ENCODE results near the gene TRERF1. TPM values are rescaled to one million over a fixed set of nuclear protein-coding genes. Genes with fewer than 3 reads are reported as not detected.

The TRERF1 gene
- total and polyA plus RNA-seq, 2 of the 8 experiments (the other 6 are each of a cell fraction or from before 2014, with no cell fraction given): 10.8 to 21.5 TPM

DNA sequence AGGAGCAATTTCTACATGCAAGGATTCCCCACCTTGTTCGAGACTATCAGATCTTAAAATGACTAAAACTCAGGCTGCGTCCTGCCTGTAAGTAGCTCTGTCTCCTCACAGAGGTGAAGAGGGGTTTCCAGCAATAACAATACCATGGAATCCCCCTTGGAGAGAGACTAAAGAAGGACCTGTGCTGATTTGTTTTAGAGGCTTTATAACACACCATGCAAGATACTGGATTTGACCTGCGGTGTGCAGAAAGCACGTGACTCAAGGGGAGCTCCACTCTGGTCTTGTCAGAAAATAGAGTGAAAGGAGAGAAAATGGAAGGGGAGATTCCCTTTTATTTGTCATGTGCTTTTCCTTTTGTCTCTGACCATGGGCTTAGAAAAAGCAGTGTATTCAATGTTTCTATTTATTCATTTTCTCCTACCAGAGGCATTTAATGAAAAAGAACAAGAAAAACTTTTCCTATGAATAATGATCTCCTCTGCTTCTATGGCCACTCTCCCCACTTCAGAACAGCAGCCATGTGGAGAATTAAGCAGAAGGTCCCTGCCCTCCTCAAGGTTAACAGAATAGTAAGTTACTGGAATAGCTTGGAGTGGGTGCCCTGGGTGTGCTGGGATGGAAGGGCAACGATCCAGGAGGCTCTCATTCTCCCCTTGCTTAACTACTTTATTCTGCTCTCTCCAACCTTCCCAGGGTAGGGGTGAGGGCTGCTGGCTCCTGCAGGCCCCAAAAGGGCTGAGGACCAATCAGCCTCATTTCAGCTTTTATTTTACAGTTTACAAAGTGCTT, 214.8 kb downstream of the TRERF1 start:
- Histone ChIP-seq H3K27me3 (replicated peaks in 1 of 4; ENCODE audit: control insufficient read depth in 3 of 4, extremely low read depth in 1 of 4, insufficient read depth in 3 of 4, low read length in 3 of 4) (no peaks in the 10 kb centered on the region), H3K9ac (replicated peaks in 1 of 4; ENCODE audit: extremely low read depth in 1 of 4, low read depth in 3 of 4, low read length in 3 of 4) (no peak overlapping the region), H3K36me3 (ENCODE audit: control insufficient read depth in 2 of 4, insufficient read depth in 4 of 4, low read length in 3 of 4) (peaks cover 3 to 42% (median 20%) of the 10 kb centered on the region in 4 experiments; a peak in 7 of 8 replicates), H2BK5ac (ENCODE audit: low read depth, low read length) (no peak overlapping the region), H3K23ac (ENCODE audit: insufficient read length) (no peak overlapping the region), H2BK15ac (ENCODE audit: low read length) (no peak overlapping the region), H3K27ac (ENCODE audit: low read depth, low read length) (no peak overlapping the region), H3K23me2 (ENCODE audit: low read depth, low read length) (no peaks in the 10 kb centered on the region), H3K4me3 (ENCODE audit: extremely low read depth in 1 of 4, insufficient read depth in 2 of 4, low read depth in 3 of 4, low read length in 4 of 4) (no peak overlapping the region), H4K20me1 (replicated peaks in 1 of 2; ENCODE audit: control insufficient read depth in 1 of 2, insufficient read depth in 2 of 2, low read length in 2 of 2) (peaks cover 0 to 1% of the 10 kb centered on the region in 2 experiments), H4K5ac (ENCODE audit: insufficient read length, low read depth, low read length) (no peak overlapping the region), H4K8ac (ENCODE audit: extremely low read depth, insufficient read depth, low read length) (no peak overlapping the region), H3K79me2 (ENCODE audit: control insufficient read depth in 1 of 2, insufficient read depth in 2 of 2, low read length in 2 of 2) (no peaks in the 10 kb centered on the region), H3K79me1 (ENCODE audit: low read depth, low read length) (no peaks in the 10 kb centered on the region), H3K18ac (ENCODE audit: extremely low read depth, low read length) (no peak overlapping the region), H3K4ac (replicated peaks; ENCODE audit: insufficient read length, low read depth, low read length) (no peak overlapping the region), H3K4me1 (replicated peaks in 1 of 4; ENCODE audit: control insufficient read depth in 3 of 4, insufficient read depth in 4 of 4, low read length in 3 of 4) (peaks cover 0 to 5% (median 0%) of the 10 kb centered on the region in 4 experiments; a peak in 3 of 7 replicates), H4K91ac (replicated peaks; ENCODE audit: insufficient read length, low read length) (no peak overlapping the region), H2BK12ac (ENCODE audit: low read depth, low read length) (no peak overlapping the region), H3K14ac (ENCODE audit: insufficient read length) (no peak overlapping the region), H3K56ac (replicated peaks; ENCODE audit: insufficient read length, low read depth, low read length) (no peak overlapping the region), H2BK20ac (ENCODE audit: low read length) (no peak overlapping the region), H3K4me2 (ENCODE audit: insufficient read depth in 1 of 2, low read depth in 2 of 2, low read length in 2 of 2) (no peak overlapping the region), H2AK5ac (ENCODE audit: low read depth, low read length) (no peak overlapping the region), H2BK120ac (replicated peaks; ENCODE audit: low read depth, low read length) (no peak overlapping the region), H2AFZ (ENCODE audit: low read length) (no peak overlapping the region), H3K9me3 (ENCODE audit: insufficient read depth in 2 of 2, low read depth in 1 of 2, low read length in 1 of 2) (no peaks in the 10 kb centered on the region)
- ChIA-PET POLR2A (ENCODE audit: partially characterized antibody) (no interaction called here), CTCF (ENCODE audit: partially characterized antibody) (interaction anchor here (1.0 to 1.7 kb wide), 3 partner anchors 19 to 311 kb away, joined by 3 to 6 read pairs (median 5); no protein-coding TSS in a partner anchor)
- WGBS, 2 experiments (ENCODE audit: extremely low coverage in 1 of 2, insufficient coverage in 1 of 2, insufficient read length in 1 of 2, insufficient replicate concordance in 2 of 2, low coverage in 1 of 2, low lambda C conversion rate in 2 of 2, missing lambda C conversion rate in 1 of 2): 90% methylated on average over 5 of the region's 5 CpGs; no CpG with 5 or more reads in 1 of the 2 experiments
- DNase-seq (ENCODE audit: low read depth in 1 of 2, low spot score in 2 of 2) (no peak), FAIRE-seq (no peak)
- TF ChIP-seq PHF8 (conservative IDR thresholded peaks at IDR 0.05; ENCODE audit: low read depth, low read length) (no peak), BRCA1 (IDR thresholded peaks at IDR 0.05; ENCODE audit: low read depth, low read length) (no peak), KDM1A (IDR thresholded peaks at IDR 0.05; ENCODE audit: borderline replicate concordance, low read length) (no peak), ZNF274 (IDR thresholded peaks at IDR 0.05; ENCODE audit: borderline replicate concordance, extremely low read depth, low read length) (no peak)
- TF ChIP-seq, protein P1, sequence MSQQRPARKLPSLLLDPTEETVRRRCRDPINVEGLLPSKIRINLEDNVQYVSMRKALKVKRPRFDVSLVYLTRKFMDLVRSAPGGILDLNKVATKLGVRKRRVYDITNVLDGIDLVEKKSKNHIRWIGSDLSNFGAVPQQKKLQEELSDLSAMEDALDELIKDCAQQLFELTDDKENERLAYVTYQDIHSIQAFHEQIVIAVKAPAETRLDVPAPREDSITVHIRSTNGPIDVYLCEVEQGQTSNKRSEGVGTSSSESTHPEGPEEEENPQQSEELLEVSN (IDR thresholded peaks at IDR 0.05): no peak
- TF ChIP-seq, protein P2, sequence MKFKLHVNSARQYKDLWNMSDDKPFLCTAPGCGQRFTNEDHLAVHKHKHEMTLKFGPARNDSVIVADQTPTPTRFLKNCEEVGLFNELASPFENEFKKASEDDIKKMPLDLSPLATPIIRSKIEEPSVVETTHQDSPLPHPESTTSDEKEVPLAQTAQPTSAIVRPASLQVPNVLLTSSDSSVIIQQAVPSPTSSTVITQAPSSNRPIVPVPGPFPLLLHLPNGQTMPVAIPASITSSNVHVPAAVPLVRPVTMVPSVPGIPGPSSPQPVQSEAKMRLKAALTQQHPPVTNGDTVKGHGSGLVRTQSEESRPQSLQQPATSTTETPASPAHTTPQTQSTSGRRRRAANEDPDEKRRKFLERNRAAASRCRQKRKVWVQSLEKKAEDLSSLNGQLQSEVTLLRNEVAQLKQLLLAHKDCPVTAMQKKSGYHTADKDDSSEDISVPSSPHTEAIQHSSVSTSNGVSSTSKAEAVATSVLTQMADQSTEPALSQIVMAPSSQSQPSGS (IDR thresholded peaks at IDR 0.05; ENCODE audit: low read length): no peak
- TF ChIP-seq, protein P3, sequence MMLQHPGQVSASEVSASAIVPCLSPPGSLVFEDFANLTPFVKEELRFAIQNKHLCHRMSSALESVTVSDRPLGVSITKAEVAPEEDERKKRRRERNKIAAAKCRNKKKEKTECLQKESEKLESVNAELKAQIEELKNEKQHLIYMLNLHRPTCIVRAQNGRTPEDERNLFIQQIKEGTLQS (IDR thresholded peaks at IDR 0.05; ENCODE audit: insufficient read depth, low read depth, low read length): no peak

Measured in H1 (cell line).